Loucy (cell line): ENCODE measurements around the gene HDAC6.

Experiments
- H2AFZ ChIP-seq: fragments of 200-600 bp; sonication (generic); 2 replicates; pipeline ENCODE4 v1.6.0; 2016; ENCODE audit warnings: antibody characterized with exemption, mild to moderate bottlenecking, low read length, moderate library complexity
- H3F3A ChIP-seq: fragments of 200-600 bp; 2 replicates; pipeline ENCODE4 v1.6.0; 2016; ENCODE audit warnings: antibody characterized with exemption, low read depth, mild to moderate bottlenecking
- H3K27me3 ChIP-seq: fragments of 200-600 bp; sonication (generic); 2 replicates; pipeline ENCODE4 v1.6.1; 2014; ENCODE audit warnings: low read length, mild to moderate bottlenecking; ENCODE audit not compliant: insufficient read depth, poor library complexity, severe bottlenecking
- H3K36me3 ChIP-seq: fragments of 200-600 bp; sonication (generic); 2 replicates; pipeline ENCODE4 v1.6.1; 2016; ENCODE audit warnings: low read length; ENCODE audit not compliant: insufficient read depth
- H3K4me1 ChIP-seq: fragments of 200-600 bp; sonication (generic); 2 replicates; pipeline ENCODE4 v1.5.1; 2014; ENCODE audit warnings: low read length, mild to moderate bottlenecking; ENCODE audit not compliant: insufficient read depth, poor library complexity, severe bottlenecking
- H3K4me2 ChIP-seq: fragments of 200-600 bp; sonication (generic); 2 replicates; pipeline ENCODE4 v1.6.0; 2014; ENCODE audit warnings: antibody characterized with exemption, low read length, low read depth, mild to moderate bottlenecking; ENCODE audit not compliant: poor library complexity, severe bottlenecking
- H3K4me3 ChIP-seq: fragments of 200-600 bp; sonication (generic); 2 replicates; pipeline ENCODE4 v1.5.1; 2014; ENCODE audit warnings: low read length, mild to moderate bottlenecking, mixed read lengths; ENCODE audit not compliant: poor library complexity, severe bottlenecking
- H3K79me2 ChIP-seq: fragments of 200-600 bp; sonication (generic); 2 replicates; pipeline ENCODE4 v1.6.1; 2014; ENCODE audit warnings: low read length; ENCODE audit not compliant: insufficient read depth
- H3K9ac ChIP-seq: fragments of 200-600 bp; sonication (generic); 2 replicates; pipeline ENCODE4 v1.6.0; 2014; ENCODE audit warnings: mild to moderate bottlenecking, low read depth, low read length, moderate library complexity; ENCODE audit not compliant: poor library complexity, severe bottlenecking
- H3K9me2 ChIP-seq: fragments of 200-600 bp; sonication (generic); replicated peaks from 2 replicates; pipeline ENCODE4 v1.6.1; 2016; ENCODE audit warnings: low read depth, low read length, mixed read lengths
- H3K9me3 ChIP-seq: fragments of 200-600 bp; sonication (generic); 2 replicates; pipeline ENCODE4 v1.6.1; 2014; ENCODE audit warnings: mild to moderate bottlenecking, antibody characterized with exemption, low read length, low read depth; ENCODE audit not compliant: insufficient read depth
- H4K20me1 ChIP-seq: fragments of 200-600 bp; sonication (generic); 2 replicates; pipeline ENCODE4 v1.6.0; 2014; ENCODE audit warnings: antibody characterized with exemption, low read length, mild to moderate bottlenecking; ENCODE audit not compliant: insufficient read depth, poor library complexity, severe bottlenecking
- CTCF ChIP-seq: fragments of 200-600 bp; sonication (generic); conservative IDR thresholded peaks from 2 replicates; pipeline ENCODE4 v1.5.1; 2014; ENCODE audit warnings: mild to moderate bottlenecking, antibody characterized with exemption, low read length
- EZH2phosphoT487 ChIP-seq: fragments of 200-600 bp; IDR thresholded peaks from 2 replicates; pipeline ENCODE4 v1.6.1; 2018; ENCODE audit warnings: antibody characterized with exemption, mild to moderate bottlenecking, moderate library complexity, borderline replicate concordance

HDAC6 gene

GRCh38 chrX:48791063-48791820 is 10.6 kb upstream of the HDAC6 start:
- H3K4me2 ChIP-seq = no peak overlapping the region
- H3K4me3 ChIP-seq = no peak overlapping the region

GRCh38 chrX:48792219-48792618 is 9.6 kb upstream of the HDAC6 start:
- no peak overlapping the region for H3K4me3 ChIP-seq
- H3K36me3 ChIP-seq = no peaks in the 10 kb centered on the region
- H3K4me2 ChIP-seq = no peak overlapping the region
- H3K9me2 ChIP-seq = no peaks in the 10 kb centered on the region
- H3K4me1 ChIP-seq = no peaks in the 10 kb centered on the region
- TF ChIP-seq EZH2phosphoT487 (no peak), CTCF (no peak)
- H3F3A ChIP-seq = no peaks in the 10 kb centered on the region
- no peak overlapping the region for H2AFZ ChIP-seq
- H3K9me3 ChIP-seq = no peaks in the 10 kb centered on the region
- H3K27me3 ChIP-seq = no peaks in the 10 kb centered on the region
- no peak overlapping the region for H3K9ac ChIP-seq
- H4K20me1 ChIP-seq = no peaks in the 10 kb centered on the region
- H3K79me2 ChIP-seq = no peaks in the 10 kb centered on the region

More at GRCh38 chrX:48791063-48791820, 10.6 kb upstream of the HDAC6 start:
- Histone ChIP-seq H3K9me3 (no peaks in the 10 kb centered on the region), H3K4me1 (no peaks in the 10 kb centered on the region), H3F3A (no peaks in the 10 kb centered on the region), H3K36me3 (no peaks in the 10 kb centered on the region), H3K9me2 (no peaks in the 10 kb centered on the region), H3K79me2 (no peaks in the 10 kb centered on the region), H2AFZ (no peak overlapping the region), H3K9ac (no peak overlapping the region), H4K20me1 (no peaks in the 10 kb centered on the region), H3K27me3 (no peaks in the 10 kb centered on the region)
- TF ChIP-seq EZH2phosphoT487 (no peak), CTCF (no peak)

GRCh38 chrX:48793935-48794334 is 7.9 kb upstream of the HDAC6 start:
- no peak overlapping the region for H3K9ac ChIP-seq
- no peaks in the 10 kb centered on the region for H3K9me3 ChIP-seq
- H3K9me2 ChIP-seq = no peaks in the 10 kb centered on the region
- TF ChIP-seq EZH2phosphoT487 (no peak), CTCF (no peak)
- H3K27me3 ChIP-seq = no peaks in the 10 kb centered on the region
- no peaks in the 10 kb centered on the region for H3F3A ChIP-seq
- no peaks in the 10 kb centered on the region for H3K36me3 ChIP-seq
- no peak overlapping the region for H3K4me2 ChIP-seq
- H3K4me1 ChIP-seq = no peaks in the 10 kb centered on the region
- H4K20me1 ChIP-seq = no peaks in the 10 kb centered on the region
- no peak overlapping the region for H3K4me3 ChIP-seq
- H3K79me2 ChIP-seq = no peaks in the 10 kb centered on the region
- no peak overlapping the region for H2AFZ ChIP-seq
